Ovary (tissue), 9 donors: ENCODE measurements around the gene HNRNPLL. TPM values are rescaled to one million over a fixed set of nuclear protein-coding genes. Genes with fewer than 3 reads are reported as not detected.

ENCODE experiments used
- DNase-seq, 5 donors: peaks; one replicate each; pipeline ENCODE4 v3.0.0-alpha.2; 2019 to 2020
- H3K27ac ChIP-seq, 2 donors: fragments of 200-600 bp; one replicate each; pipeline versions ENCODE4 v1.5.1 to v1.8.0; 2019 to 2022
- H3K27me3 ChIP-seq: fragments of 200-600 bp; one replicate; pipeline ENCODE4 v1.8.0; 2022
- H3K36me3 ChIP-seq: fragments of 200-600 bp; sonication (generic); one replicate; pipeline ENCODE4 v1.5.1; 2019
- H3K4me1 ChIP-seq: one replicate; pipeline ENCODE4 v1.8.1; 2013; ENCODE audit warnings: mild to moderate bottlenecking, moderate library complexity; ENCODE audit not compliant: insufficient read depth
- H3K4me3 ChIP-seq: fragments of 200-600 bp; sonication (generic); one replicate; pipeline ENCODE4 v1.5.1; 2017
- H3K9me3 ChIP-seq, 2 donors: fragments of 200-600 bp in 1 of 2; sonication (generic) in 1 of 2; one replicate each; pipeline versions ENCODE4 v1.5.1 to v1.8.1; 2013 to 2019; ENCODE audit warnings: mild to moderate bottlenecking in 1 of 2, moderate library complexity in 1 of 2
- EP300 ChIP-seq: sonication (generic); formaldehyde crosslinking; IDR thresholded peaks from one replicate; pipeline ENCODE4 v1.6.1; 2017; ENCODE audit warnings: antibody characterized with exemption
- POLR2A ChIP-seq: fragments of 450-650 bp; IDR thresholded peaks from one replicate; pipeline ENCODE4 v1.6.1; 2017; ENCODE audit warnings: antibody characterized with exemption, mild to moderate bottlenecking, moderate library complexity
- WGBS, 3 donors: extraction: QIAGEN DNeasy Blood & Tissue Kit in 1 of 3; methylation state at CpG; one replicate each; pipeline versions ENCODE4 v1.1.5 to v1.1.7; 2013 to 2017; 5-methylcytosine and 5-hydroxymethylcytosine counted together
- intact Hi-C, 4 donors: fragments of 100-400 bp; cut with DNase I; formaldehyde crosslinking; loops; one replicate each; pipeline versions ENCODE4 v1.11.0 to v1.15.1; 2022 to 2023
- polyA plus RNA-seq, 2 donors: library from polyadenylated mRNA; stranded (reverse); fragments of 200-250 nt in 1 of 2; fragments of 350-450 nt in 1 of 2; fragmentation: Illumina TruSeq in 1 of 2; extraction: RNeasy Lipid Tissue Mini Kit (QIAGEN cat#74804) in 1 of 2; gene quantifications; one replicate each; pipeline ENCODE4 v1.2.3, GENCODE V29; 2013 to 2014
- total RNA-seq, 7 donors: library from RNA; depleted of rRNA in 2 of 7; stranded (reverse); fragments of >200 nt in 2 of 7; fragmentation: NEBNext Ultra II Directional in 3 of 7; extraction: Animal tissue kit (Norgen Biotek cat#: 25700) in 3 of 7; gene quantifications; one replicate each; pipeline versions ENCODE4 v1.1.0 to v1.2.4, GENCODE V29; 2016 to 2023
- TF ChIP-seq, protein P1 (sequence below), 3 donors: fragments of 450-650 bp in 2 of 3; fragments of 200-600 bp in 1 of 3; IDR thresholded peaks; one replicate each; pipeline versions ENCODE4 v1.5.1 to v1.8.0; 2016 to 2022; ENCODE audit warnings: antibody characterized with exemption in 3 of 3, mild to moderate bottlenecking in 1 of 3
- donor health status: DM: no; HTN: no; CAD: no; lungs with moderate emphysema.
- donor health status: DM: no; HTN: no; CAD: no.
- donor health status: Bipolar disorder and iron deficiency.
- donor health status: DM: yes; HTN: yes; CAD: no.
- donor health status: DM: no; HTN: no; CAD: no.
- donor health status: DM: yes; HTN: yes; CAD: no.

HNRNPLL gene
- total and polyA plus RNA-seq, 9 donors = 19.1 to 59.2 (median 47.1) TPM

DNA sequence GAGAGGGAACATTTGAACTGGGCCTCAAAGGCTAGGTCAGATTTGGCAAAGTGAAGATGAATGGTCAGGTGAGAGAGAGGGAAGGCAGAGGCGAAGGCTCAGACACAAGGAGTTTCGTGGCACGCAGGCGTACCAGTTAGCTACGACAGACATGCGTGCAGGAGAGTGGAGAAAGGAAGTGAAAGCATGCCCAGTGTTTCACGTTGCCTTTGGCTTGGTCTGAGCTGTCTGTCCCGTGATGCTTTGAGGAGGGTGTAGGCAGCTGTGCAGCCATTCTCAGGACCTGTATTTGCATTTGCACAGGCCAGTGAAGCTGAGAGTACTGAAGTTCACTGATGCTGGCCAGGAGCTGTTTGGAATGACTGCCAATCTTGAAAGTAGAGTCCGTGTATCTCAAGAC, 69.5 kb downstream of the HNRNPLL start:
- intact Hi-C loops = loop anchor here in 3 of 4 donors (10.0 kb wide), 4 partner anchors 62 to 218 kb away; partner anchors contain the start of gene ATL2 (in 1 of the 3)
- Histone ChIP-seq H3K4me1 (no peaks in the 10 kb centered on the region), H3K36me3 (no peaks in the 10 kb centered on the region), H3K27me3 (no peaks in the 10 kb centered on the region), H3K27ac (no peak overlapping the region), H3K4me3 (no peak overlapping the region), H3K9me3 (no peaks in the 10 kb centered on the region)
- TF ChIP-seq EP300 (no peak), POLR2A (no peak)
- TF ChIP-seq, protein P1, sequence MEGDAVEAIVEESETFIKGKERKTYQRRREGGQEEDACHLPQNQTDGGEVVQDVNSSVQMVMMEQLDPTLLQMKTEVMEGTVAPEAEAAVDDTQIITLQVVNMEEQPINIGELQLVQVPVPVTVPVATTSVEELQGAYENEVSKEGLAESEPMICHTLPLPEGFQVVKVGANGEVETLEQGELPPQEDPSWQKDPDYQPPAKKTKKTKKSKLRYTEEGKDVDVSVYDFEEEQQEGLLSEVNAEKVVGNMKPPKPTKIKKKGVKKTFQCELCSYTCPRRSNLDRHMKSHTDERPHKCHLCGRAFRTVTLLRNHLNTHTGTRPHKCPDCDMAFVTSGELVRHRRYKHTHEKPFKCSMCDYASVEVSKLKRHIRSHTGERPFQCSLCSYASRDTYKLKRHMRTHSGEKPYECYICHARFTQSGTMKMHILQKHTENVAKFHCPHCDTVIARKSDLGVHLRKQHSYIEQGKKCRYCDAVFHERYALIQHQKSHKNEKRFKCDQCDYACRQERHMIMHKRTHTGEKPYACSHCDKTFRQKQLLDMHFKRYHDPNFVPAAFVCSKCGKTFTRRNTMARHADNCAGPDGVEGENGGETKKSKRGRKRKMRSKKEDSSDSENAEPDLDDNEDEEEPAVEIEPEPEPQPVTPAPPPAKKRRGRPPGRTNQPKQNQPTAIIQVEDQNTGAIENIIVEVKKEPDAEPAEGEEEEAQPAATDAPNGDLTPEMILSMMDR (IDR thresholded peaks at IDR 0.05) = no peak
- no peak for DNase-seq
- 77 to 78% (median 77%) methylated on average over 9 of the region's 9 CpGs for WGBS, 3 donors

DNA sequence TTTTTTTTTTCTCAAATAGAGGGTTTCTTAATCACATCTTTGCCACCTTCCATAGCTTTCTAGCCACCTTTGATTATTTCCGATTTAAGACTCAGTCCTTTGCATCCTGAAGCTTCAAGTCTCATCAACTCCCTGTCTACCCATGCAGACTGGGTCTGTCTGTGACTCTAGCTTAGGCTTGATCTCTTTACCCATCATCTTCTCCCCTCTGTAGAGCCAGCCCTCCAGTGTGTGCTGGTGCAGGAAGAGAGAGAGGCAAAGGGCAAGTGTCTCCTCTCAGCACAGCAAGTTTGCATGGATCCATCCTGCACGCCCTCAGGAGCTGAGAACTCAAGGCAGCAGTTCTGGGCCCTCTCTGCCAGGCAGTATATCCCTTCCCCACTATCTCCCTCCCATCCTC, 70.4 kb downstream of the HNRNPLL start:
- H3K4me3 ChIP-seq = no peak overlapping the region
- no peaks in the 10 kb centered on the region for H3K27me3 ChIP-seq
- intact Hi-C loops = loop anchor here in 3 of 4 donors (10.0 kb wide), 4 partner anchors 62 to 218 kb away; partner anchors contain the start of gene ATL2 (in 1 of the 3)
- DNase-seq = no peak
- no peak overlapping the region for H3K27ac ChIP-seq
- 95 to 97% (median 97%) methylated on average over 2 of the region's 2 CpGs for WGBS, 3 donors
- H3K36me3 ChIP-seq = no peaks in the 10 kb centered on the region
- H3K9me3 ChIP-seq = no peaks in the 10 kb centered on the region
- H3K4me1 ChIP-seq = no peaks in the 10 kb centered on the region
- no peak for TF ChIP-seq EP300
- TF ChIP-seq POLR2A = no peak
- TF ChIP-seq, protein P1 (IDR thresholded peaks at IDR 0.05) = no peak

DNA sequence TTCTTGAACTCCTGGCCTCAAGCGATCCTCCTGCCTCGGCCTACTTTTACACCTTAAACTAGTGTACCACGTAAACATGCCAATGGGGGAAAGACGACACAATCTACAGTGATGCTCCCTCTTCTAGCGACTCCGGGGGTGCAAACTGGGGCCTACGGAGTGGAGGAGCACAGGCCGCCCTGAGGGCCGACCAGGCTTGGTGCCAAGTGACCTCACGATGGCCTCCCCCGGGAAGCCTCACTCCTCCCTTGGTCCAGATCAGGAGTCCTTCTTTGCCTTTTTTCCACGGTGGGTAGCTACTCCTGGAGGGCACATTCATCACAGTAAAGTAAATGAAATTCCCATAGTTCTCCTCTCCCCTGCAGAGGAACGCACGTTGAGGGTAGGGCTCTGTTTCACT, 73.5 kb downstream of the HNRNPLL start:
- no peaks in the 10 kb centered on the region for H3K27me3 ChIP-seq
- intact Hi-C loops = loop anchor here in 3 of 4 donors (10.0 kb wide), 3 partner anchors 64 to 214 kb away; partner anchors contain the start of gene ATL2 (in 1 of the 3)
- no peak overlapping the region for H3K27ac ChIP-seq
- no peak for DNase-seq
- H3K9me3 ChIP-seq = no peaks in the 10 kb centered on the region
- no peak overlapping the region for H3K4me3 ChIP-seq
- TF ChIP-seq, protein P1 (IDR thresholded peaks at IDR 0.05) = no peak
- no peak for TF ChIP-seq EP300
- TF ChIP-seq POLR2A = no peak
- no peaks in the 10 kb centered on the region for H3K36me3 ChIP-seq
- WGBS, 3 donors = 73 to 80% (median 78%) methylated on average over 14 of the region's 14 CpGs
- peaks cover 4% of the 10 kb centered on the region for H3K4me1 ChIP-seq

DNA sequence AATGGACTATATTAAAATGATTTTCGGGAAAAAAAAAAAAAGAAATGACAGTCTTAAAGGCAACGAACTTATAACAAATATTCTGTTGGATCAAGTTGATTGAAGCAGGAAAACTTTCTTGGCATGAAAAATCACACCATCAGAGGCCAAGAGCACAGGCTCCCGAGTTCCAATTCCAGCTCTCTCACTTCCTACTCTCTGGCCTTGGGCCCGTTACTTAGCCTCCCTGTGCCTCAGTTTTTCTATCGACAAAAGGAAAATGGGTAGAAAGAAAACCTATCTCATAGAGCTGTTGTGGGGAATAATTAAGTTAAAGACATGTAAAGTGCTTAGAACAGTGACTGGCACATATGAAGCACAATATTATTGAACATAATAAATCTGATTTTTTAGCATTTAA, 74.2 kb downstream of the HNRNPLL start:
- Histone ChIP-seq H3K4me1 (peaks cover 4% of the 10 kb centered on the region), H3K4me3 (peak overlapping the region; percentile 34), H3K27me3 (no peaks in the 10 kb centered on the region), H3K36me3 (no peaks in the 10 kb centered on the region), H3K9me3 (no peaks in the 10 kb centered on the region), H3K27ac (no peak overlapping the region)
- TF ChIP-seq, protein P1 (IDR thresholded peaks at IDR 0.05) = no peak
- TF ChIP-seq EP300 (no peak), POLR2A (no peak)
- WGBS, 3 donors = 24 to 32% (median 24%) methylated on average over 5 of the region's 5 CpGs
- intact Hi-C loops = loop anchor here in 3 of 4 donors (10.0 kb wide), 3 partner anchors 64 to 214 kb away; partner anchors contain the start of gene ATL2 (in 1 of the 3)
- DNase-seq = no peak
